Measurements from ENCODE around the gene C22orf39. TPM values are rescaled to one million over a fixed set of nuclear protein-coding genes. Genes with fewer than 3 reads are reported as not detected.

The C22orf39 gene
- total RNA-seq, 6 donors from 2014 or later = 29.1 to 48.6 (median 43.6) TPM

DNA sequence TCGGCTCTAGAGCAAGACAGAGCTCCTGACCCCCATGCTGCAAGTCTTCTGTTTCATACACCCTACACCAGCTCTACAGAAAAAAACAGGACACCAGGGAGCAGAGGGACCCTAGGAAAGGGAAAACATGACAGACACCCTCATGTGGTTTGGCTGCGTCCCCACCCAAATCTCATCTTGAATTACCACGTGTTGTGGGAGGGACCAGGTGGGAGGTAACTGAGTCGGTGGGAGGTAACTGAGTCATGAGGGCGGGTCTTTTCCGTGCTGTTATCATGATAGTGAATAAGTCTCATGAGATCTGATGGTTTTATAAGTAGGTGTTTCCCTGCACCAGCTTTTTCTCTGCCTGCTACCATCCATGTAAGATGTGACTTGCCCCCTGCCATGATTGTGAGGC, 6.6 kb upstream of the C22orf39 start:
- WGBS, 2 donors = 89% methylated on average over 6 of the region's 6 CpGs
- no peak overlapping the region for H3K27ac ChIP-seq
- no peak overlapping the region for H3K4me3 ChIP-seq

DNA sequence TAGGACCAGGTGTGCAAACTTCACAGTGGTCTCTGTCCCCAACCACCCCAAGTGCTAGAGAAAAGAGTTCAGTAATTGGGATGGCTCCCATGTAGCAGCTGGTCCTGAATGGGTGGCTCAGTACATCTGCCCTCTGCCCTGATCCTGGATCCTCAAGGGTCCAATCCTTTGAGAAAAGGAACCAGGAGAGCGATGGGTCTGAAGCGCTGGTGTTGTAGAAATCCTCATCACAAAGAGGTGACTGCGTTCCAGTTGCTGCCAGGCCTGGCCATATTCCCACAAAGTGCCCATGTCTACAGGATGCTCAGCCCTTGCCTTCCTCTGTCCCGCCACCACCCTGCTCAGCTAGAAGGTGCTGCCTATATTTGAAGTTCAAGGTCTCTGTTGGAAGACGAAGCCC, 6.2 kb upstream of the C22orf39 start:
- no peak for ATAC-seq (ENCODE audit: low FRiP score in 2 of 2)
- H3K27ac ChIP-seq = no peak overlapping the region
- H3K36me3 ChIP-seq = peaks cover 24 to 82% (median 67%) of the 10 kb centered on the region in 4 donors
- WGBS, 2 donors = 98 to 100% methylated on average over 3 to 5 of the region's 5 CpGs
- no peaks in the 10 kb centered on the region for H3K9me3 ChIP-seq
- no peak for TF ChIP-seq POLR2AphosphoS5 (IDR thresholded peaks at IDR 0.05)
- TF ChIP-seq, protein P1, sequence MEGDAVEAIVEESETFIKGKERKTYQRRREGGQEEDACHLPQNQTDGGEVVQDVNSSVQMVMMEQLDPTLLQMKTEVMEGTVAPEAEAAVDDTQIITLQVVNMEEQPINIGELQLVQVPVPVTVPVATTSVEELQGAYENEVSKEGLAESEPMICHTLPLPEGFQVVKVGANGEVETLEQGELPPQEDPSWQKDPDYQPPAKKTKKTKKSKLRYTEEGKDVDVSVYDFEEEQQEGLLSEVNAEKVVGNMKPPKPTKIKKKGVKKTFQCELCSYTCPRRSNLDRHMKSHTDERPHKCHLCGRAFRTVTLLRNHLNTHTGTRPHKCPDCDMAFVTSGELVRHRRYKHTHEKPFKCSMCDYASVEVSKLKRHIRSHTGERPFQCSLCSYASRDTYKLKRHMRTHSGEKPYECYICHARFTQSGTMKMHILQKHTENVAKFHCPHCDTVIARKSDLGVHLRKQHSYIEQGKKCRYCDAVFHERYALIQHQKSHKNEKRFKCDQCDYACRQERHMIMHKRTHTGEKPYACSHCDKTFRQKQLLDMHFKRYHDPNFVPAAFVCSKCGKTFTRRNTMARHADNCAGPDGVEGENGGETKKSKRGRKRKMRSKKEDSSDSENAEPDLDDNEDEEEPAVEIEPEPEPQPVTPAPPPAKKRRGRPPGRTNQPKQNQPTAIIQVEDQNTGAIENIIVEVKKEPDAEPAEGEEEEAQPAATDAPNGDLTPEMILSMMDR (IDR thresholded peaks at IDR 0.05) = no peak
- TF ChIP-seq EP300 (IDR thresholded peaks at IDR 0.05) = no peak
- no peak for TF ChIP-seq POLR2A (IDR thresholded peaks at IDR 0.05)
- DNase-seq = peak in 1 of 2 donors; percentile 5
- H3K4me1 ChIP-seq = peaks cover 0 to 3% (median under 1%) of the 10 kb centered on the region in 4 donors
- H3K27me3 ChIP-seq = no peaks in the 10 kb centered on the region
- no peak overlapping the region for H3K4me3 ChIP-seq

More for the DNA sequence above, 6.6 kb upstream of the C22orf39 start:
- H3K27me3 ChIP-seq = no peaks in the 10 kb centered on the region
- H3K36me3 ChIP-seq = peaks cover 24 to 86% (median 69%) of the 10 kb centered on the region in 4 donors
- TF ChIP-seq POLR2AphosphoS5 (IDR thresholded peaks at IDR 0.05) = no peak
- no peak for TF ChIP-seq POLR2A (IDR thresholded peaks at IDR 0.05)
- TF ChIP-seq, protein P1 (IDR thresholded peaks at IDR 0.05) = no peak
- H3K4me1 ChIP-seq = no peaks in the 10 kb centered on the region
- no peak for ATAC-seq (ENCODE audit: low FRiP score in 2 of 2)
- no peaks in the 10 kb centered on the region for H3K9me3 ChIP-seq
- peak in 1 of 2 donors; percentile 4 for DNase-seq

DNA sequence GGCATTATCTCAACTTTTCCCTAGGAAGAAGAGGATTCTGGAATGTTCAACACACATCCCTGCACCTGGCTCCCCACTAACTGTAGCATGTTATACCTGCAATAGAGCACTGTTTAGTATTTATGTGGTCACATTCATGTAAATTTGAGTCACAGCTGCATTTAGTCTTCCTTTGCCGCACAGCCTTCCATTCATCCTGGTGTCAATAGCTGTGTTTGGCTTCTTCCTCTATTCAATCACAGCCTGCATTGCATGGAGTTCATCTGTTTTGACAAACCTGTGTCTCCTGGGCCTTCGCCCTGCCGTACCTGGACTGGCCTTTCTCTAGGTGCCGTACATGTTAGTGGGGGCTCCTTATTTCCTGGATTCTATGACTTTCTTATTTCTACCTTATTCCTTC, 4.1 kb upstream of the C22orf39 start:
- H3K27ac ChIP-seq = no peak overlapping the region
- no peaks in the 10 kb centered on the region for H3K27me3 ChIP-seq
- peaks cover 10 to 16% (median 11%) of the 10 kb centered on the region in 4 donors for H3K4me1 ChIP-seq
- 97 to 98% methylated on average over 4 of the region's 4 CpGs for WGBS, 2 donors
- DNase-seq (no peak), ATAC-seq (ENCODE audit: low FRiP score in 2 of 2) (no peak)
- no peak overlapping the region for H3K4me3 ChIP-seq
- no peaks in the 10 kb centered on the region for H3K9me3 ChIP-seq
- H3K36me3 ChIP-seq = peaks cover 23 to 61% (median 50%) of the 10 kb centered on the region in 4 donors
- TF ChIP-seq, protein P1 (IDR thresholded peaks at IDR 0.05) = no peak
- TF ChIP-seq EP300 (IDR thresholded peaks at IDR 0.05) = no peak
- no peak for TF ChIP-seq POLR2AphosphoS5 (IDR thresholded peaks at IDR 0.05)
- TF ChIP-seq POLR2A (IDR thresholded peaks at IDR 0.05) = no peak

DNA sequence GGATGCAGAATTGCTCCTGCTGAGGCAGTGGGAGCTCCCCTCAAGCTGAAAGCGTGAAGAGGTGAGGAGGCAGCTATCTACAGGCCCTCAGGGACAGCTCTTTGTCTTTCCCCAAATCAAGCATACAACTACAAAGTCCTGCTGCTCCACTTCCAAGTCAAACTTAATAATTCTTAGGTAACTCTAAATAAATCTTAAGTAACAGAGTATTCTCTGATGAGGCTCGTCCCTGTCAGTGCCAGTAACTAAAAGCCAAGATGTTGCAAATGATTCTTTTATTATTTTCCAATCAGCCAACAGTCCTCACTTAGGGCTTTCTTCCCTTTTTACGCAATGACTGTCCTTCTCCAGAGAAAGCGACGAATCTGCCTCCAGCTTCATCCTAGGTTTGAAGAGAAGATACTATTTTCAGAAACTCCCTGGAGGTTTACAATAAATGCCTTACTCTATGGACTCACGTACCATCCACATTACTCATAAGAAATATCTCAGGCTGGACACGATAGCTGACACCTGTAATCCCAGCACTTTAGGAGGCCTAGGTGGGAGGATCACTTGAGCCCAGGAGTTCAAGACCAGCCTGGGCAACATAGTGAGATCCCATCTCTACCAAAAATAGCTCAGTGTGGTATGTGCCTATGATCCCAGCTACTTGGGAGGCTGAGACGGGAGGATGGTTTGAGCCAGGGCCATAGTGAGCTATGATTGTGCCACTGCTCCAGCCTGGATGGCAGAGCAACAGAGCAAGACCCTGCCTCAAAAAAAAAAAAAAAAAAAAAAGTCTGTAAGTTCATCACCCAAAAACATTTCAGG, 3.1 kb upstream of the C22orf39 start:
- H3K4me3 ChIP-seq = no peak overlapping the region
- ATAC-seq (ENCODE audit: low FRiP score in 2 of 2) (no peak), DNase-seq (peak in 1 of 2 donors; percentile 7)
- peaks cover 17 to 51% (median 40%) of the 10 kb centered on the region in 4 donors for H3K36me3 ChIP-seq
- TF ChIP-seq, protein P1 (IDR thresholded peaks at IDR 0.05) = no peak
- TF ChIP-seq POLR2AphosphoS5 (IDR thresholded peaks at IDR 0.05) (no peak), EP300 (IDR thresholded peaks at IDR 0.05) (no peak)
- H3K9me3 ChIP-seq = no peaks in the 10 kb centered on the region
- peaks cover 20 to 26% (median 21%) of the 10 kb centered on the region in 4 donors for H3K4me1 ChIP-seq
- H3K27ac ChIP-seq = no peak overlapping the region
- no peaks in the 10 kb centered on the region for H3K27me3 ChIP-seq
- 88 to 93% methylated on average over 8 of the region's 8 CpGs for WGBS, 2 donors
